ENCODE measurements around the gene ZNF496. TPM values are rescaled to one million over a fixed set of nuclear protein-coding genes. Genes with fewer than 3 reads are reported as not detected.

ZNF496 gene
- total and polyA plus RNA-seq, 2 of the 13 experiments (the other 11 are each of a cell fraction or from before 2014, with no cell fraction given), result 14.8 to 18.6 TPM

- no peak for TF ChIP-seq SRSF4 (IDR thresholded peaks at IDR 0.05; ENCODE audit: low read depth, low read length, poor library complexity, severe bottlenecking)
- TF ChIP-seq HNF4G (IDR thresholded peaks at IDR 0.05; ENCODE audit: borderline replicate concordance, low read depth, low read length), result no peak
- TF ChIP-seq HNF4G (CRISPR knock-in tag; IDR thresholded peaks at IDR 0.05; ENCODE audit: borderline replicate concordance, low read depth), result no peak
- no peak for TF ChIP-seq SP140L (CRISPR knock-in tag; IDR thresholded peaks at IDR 0.05; ENCODE audit: borderline replicate concordance)
- TF ChIP-seq PATZ1 (CRISPR knock-in tag; IDR thresholded peaks at IDR 0.05), result peak; percentile 93
- TF ChIP-seq SKIL (CRISPR knock-in tag; IDR thresholded peaks at IDR 0.05; ENCODE audit: borderline replicate concordance), result no peak
- no peak for TF ChIP-seq ZZZ3 (CRISPR knock-in tag; IDR thresholded peaks at IDR 0.05; ENCODE audit: borderline replicate concordance)
- TF ChIP-seq EED (CRISPR knock-in tag; IDR thresholded peaks at IDR 0.05), result no peak
- TF ChIP-seq ZNF777 (CRISPR knock-in tag; IDR thresholded peaks at IDR 0.05), result 0 out of 2 replicates have a peak, but pooled peaks have one; percentile 4
- peak; percentile 83; the same call in 1 of the 2 replicates for TF ChIP-seq IRX3 (CRISPR knock-in tag; IDR thresholded peaks at IDR 0.05; ENCODE audit: borderline replicate concordance, low read depth)
- no peak for TF ChIP-seq ZNF224 (CRISPR knock-in tag; IDR thresholded peaks at IDR 0.05)
- TF ChIP-seq SOX5 (CRISPR knock-in tag; IDR thresholded peaks at IDR 0.05; ENCODE audit: borderline replicate concordance), result no peak
- TF ChIP-seq ZNF329 (CRISPR knock-in tag; IDR thresholded peaks at IDR 0.05; ENCODE audit: low read depth), result 0 out of 2 replicates have a peak, but pooled peaks have one; percentile 25
- TF ChIP-seq KAT8 (CRISPR knock-in tag; IDR thresholded peaks at IDR 0.05), result peak; percentile 18; the same call in 1 of the 2 replicates
- peak; percentile 41 for TF ChIP-seq ZNF142 (CRISPR knock-in tag; IDR thresholded peaks at IDR 0.05)
Measured at GRCh38 chr1:247331525-247332214, at the start of gene ZNF496 (continued).
